ENCODE results near the gene ZNF254. TPM values are rescaled to one million over a fixed set of nuclear protein-coding genes. Genes with fewer than 3 reads are reported as not detected.

The ZNF254 gene
- total RNA-seq, 3 donors from 2014 or later (not counting 1 experiment from before 2014, with no cell fraction given), result 16.7 to 20.5 (median 19.8) TPM

GRCh38 chr19:24173882-24174281 lies 86.9 kb downstream of the ZNF254 start:
- 89% methylated on average over 2 of the region's 2 CpGs for WGBS (ENCODE audit: insufficient coverage)
- no peaks in the 10 kb centered on the region for H3K27me3 ChIP-seq (ENCODE audit: control insufficient read depth, insufficient read depth, low read length)

GRCh38 chr19:24177686-24178085 lies 90.7 kb downstream of the ZNF254 start:
- H3K27me3 ChIP-seq (ENCODE audit: control insufficient read depth, insufficient read depth, low read length), result no peaks in the 10 kb centered on the region
- peaks cover 23 to 30% of the 10 kb centered on the region in 2 donors for H3K9me3 Mint-ChIP-seq
- H3K4me3 ChIP-seq (ENCODE audit: low read length), result no peak overlapping the region
- H3K4me3 Mint-ChIP-seq, result no peak overlapping the region
- H3K27ac Mint-ChIP-seq, result no peak overlapping the region
- DNase-seq, result no peak
- no peaks in the 10 kb centered on the region for H3K36me3 Mint-ChIP-seq
- H3K36me3 ChIP-seq (ENCODE audit: control insufficient read depth, insufficient read depth, low read length), result no peaks in the 10 kb centered on the region
- no peaks in the 10 kb centered on the region for H3K4me1 Mint-ChIP-seq
- peaks cover 26% of the 10 kb centered on the region for H3K9me3 ChIP-seq (ENCODE audit: control insufficient read depth, insufficient read depth, low read length)
- H3K4me1 ChIP-seq (ENCODE audit: control insufficient read depth, insufficient read depth, low read length), result no peaks in the 10 kb centered on the region
- no peak for TF ChIP-seq CTCF (IDR thresholded peaks at IDR 0.05)
- H3K27ac ChIP-seq (ENCODE audit: low read length), result no peak overlapping the region
- H3K27me3 Mint-ChIP-seq (ENCODE audit: low read depth in 2 of 2), result no peaks in the 10 kb centered on the region
- WGBS (ENCODE audit: insufficient coverage), result 92% methylated on average over 18 of the region's 18 CpGs
- ATAC-seq, result no peak
- intact Hi-C loops (cut with micrococcal nuclease), result no loop called here

More at GRCh38 chr19:24173882-24174281, 86.9 kb downstream of the ZNF254 start:
- peaks cover 13% of the 10 kb centered on the region for H3K36me3 Mint-ChIP-seq
- Histone ChIP-seq H3K9me3 (ENCODE audit: control insufficient read depth, insufficient read depth, low read length) (peaks cover 22% of the 10 kb centered on the region), H3K4me3 (ENCODE audit: low read length) (no peak overlapping the region), H3K27ac (ENCODE audit: low read length) (no peak overlapping the region), H3K36me3 (ENCODE audit: control insufficient read depth, insufficient read depth, low read length) (no peaks in the 10 kb centered on the region), H3K4me1 (ENCODE audit: control insufficient read depth, insufficient read depth, low read length) (no peaks in the 10 kb centered on the region)
- ATAC-seq (no peak), DNase-seq (no peak)
- no peak overlapping the region for H3K27ac Mint-ChIP-seq
- no peaks in the 10 kb centered on the region for H3K4me1 Mint-ChIP-seq
- TF ChIP-seq CTCF (IDR thresholded peaks at IDR 0.05), result no peak
- intact Hi-C loops (cut with micrococcal nuclease), result no loop called here
- H3K27me3 Mint-ChIP-seq (ENCODE audit: low read depth in 2 of 2), result no peaks in the 10 kb centered on the region
- H3K9me3 Mint-ChIP-seq, result peaks cover 8 to 15% of the 10 kb centered on the region in 2 donors
- no peak overlapping the region for H3K4me3 Mint-ChIP-seq

- no peaks in the 10 kb centered on the region for H3K36me3 ChIP-seq (ENCODE audit: control insufficient read depth, insufficient read depth, low read length)
- WGBS (ENCODE audit: insufficient coverage), result 94% methylated on average over 17 of the region's 17 CpGs
- no peaks in the 10 kb centered on the region for H3K4me1 ChIP-seq (ENCODE audit: control insufficient read depth, insufficient read depth, low read length)
- H3K27me3 ChIP-seq (ENCODE audit: control insufficient read depth, insufficient read depth, low read length), result no peaks in the 10 kb centered on the region
- no peaks in the 10 kb centered on the region for H3K4me1 Mint-ChIP-seq
- no peak overlapping the region for H3K4me3 ChIP-seq (ENCODE audit: low read length)
- no peak for TF ChIP-seq CTCF (IDR thresholded peaks at IDR 0.05)
- no peak overlapping the region for H3K4me3 Mint-ChIP-seq
- DNase-seq (no peak), ATAC-seq (no peak)
- intact Hi-C loops (cut with micrococcal nuclease), result no loop called here
- H3K27me3 Mint-ChIP-seq (ENCODE audit: low read depth in 2 of 2), result no peaks in the 10 kb centered on the region
- peaks cover 26% of the 10 kb centered on the region for H3K9me3 ChIP-seq (ENCODE audit: control insufficient read depth, insufficient read depth, low read length)
- H3K27ac Mint-ChIP-seq, result no peak overlapping the region
- no peak overlapping the region for H3K27ac ChIP-seq (ENCODE audit: low read length)
- H3K36me3 Mint-ChIP-seq, result no peaks in the 10 kb centered on the region
- H3K9me3 Mint-ChIP-seq, result peaks cover 23 to 29% of the 10 kb centered on the region in 2 donors
Measured at GRCh38 chr19:24178207-24178606, 91.2 kb downstream of the ZNF254 start.

Other genes starting within 250 kb of the ZNF254 start
- 1 to 10 TPM; 4.8 to 6.4 (median 5.8) TPM for gene ZNF726, start 172.3 kb upstream of the ZNF254 start, total RNA-seq